ENCODE data around the gene GPR55. TPM values are rescaled to one million over a fixed set of nuclear protein-coding genes. Genes with fewer than 3 reads are reported as not detected.

The GPR55 gene
- total RNA-seq, 1 experiment from 2014 or later: not detected

DNA sequence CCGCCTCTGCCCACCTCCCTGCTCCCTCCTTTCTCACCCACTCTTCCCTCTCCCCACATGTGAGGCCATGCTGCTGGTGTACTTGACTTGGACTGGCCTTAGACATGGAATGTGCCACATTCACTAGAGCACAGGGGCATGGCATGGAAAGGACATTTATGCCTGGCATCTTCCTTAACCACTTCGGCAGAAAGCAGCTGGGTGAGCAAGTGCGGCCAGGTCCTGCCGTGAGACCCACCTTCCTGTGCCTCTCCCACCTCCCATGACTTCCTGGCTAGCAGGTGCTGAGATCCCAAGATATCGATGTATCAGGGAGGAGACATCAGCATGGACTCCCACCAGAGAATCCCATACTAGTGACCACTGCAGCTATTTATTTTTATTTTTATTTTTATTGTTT, 13.0 kb downstream of the GPR55 start:
- POLR2A ChIA-PET (ENCODE audit: unreplicated experiment): no interaction called here

GRCh38 chr2:230910546-230911177, 14.4 kb downstream of the GPR55 start:
- Histone ChIP-seq H3K9me3 (ENCODE audit: insufficient read depth, low read depth) (no peaks in the 10 kb centered on the region), H3K27ac (no peak overlapping the region), H4K20me1 (ENCODE audit: insufficient read depth) (no peaks in the 10 kb centered on the region), H2AFZ (no peak overlapping the region), H3K36me3 (ENCODE audit: low read depth) (no peaks in the 10 kb centered on the region), H3K27me3 (ENCODE audit: insufficient read depth, low read depth) (no peaks in the 10 kb centered on the region), H3F3A (ENCODE audit: insufficient read depth, low read depth) (0 out of 2 replicates have a peak, but pooled peaks cover 4% of the 10 kb centered on the region), H3K4me1 (replicated peaks; ENCODE audit: insufficient read depth) (peaks cover 13% of the 10 kb centered on the region), H3K79me2 (ENCODE audit: low read depth) (no peaks in the 10 kb centered on the region), H3K4me2 (no peak overlapping the region), H3K9me2 (ENCODE audit: insufficient read depth) (no peaks in the 10 kb centered on the region), H3K4me3 (no peak overlapping the region)
- no peak for DNase-seq
- BruUV-seq (replicated peaks): no TSS peak
- intact Hi-C loops (cut with micrococcal nuclease; ENCODE audit: unreplicated experiment): no loop called here
- TF ChIP-seq, protein P1, sequence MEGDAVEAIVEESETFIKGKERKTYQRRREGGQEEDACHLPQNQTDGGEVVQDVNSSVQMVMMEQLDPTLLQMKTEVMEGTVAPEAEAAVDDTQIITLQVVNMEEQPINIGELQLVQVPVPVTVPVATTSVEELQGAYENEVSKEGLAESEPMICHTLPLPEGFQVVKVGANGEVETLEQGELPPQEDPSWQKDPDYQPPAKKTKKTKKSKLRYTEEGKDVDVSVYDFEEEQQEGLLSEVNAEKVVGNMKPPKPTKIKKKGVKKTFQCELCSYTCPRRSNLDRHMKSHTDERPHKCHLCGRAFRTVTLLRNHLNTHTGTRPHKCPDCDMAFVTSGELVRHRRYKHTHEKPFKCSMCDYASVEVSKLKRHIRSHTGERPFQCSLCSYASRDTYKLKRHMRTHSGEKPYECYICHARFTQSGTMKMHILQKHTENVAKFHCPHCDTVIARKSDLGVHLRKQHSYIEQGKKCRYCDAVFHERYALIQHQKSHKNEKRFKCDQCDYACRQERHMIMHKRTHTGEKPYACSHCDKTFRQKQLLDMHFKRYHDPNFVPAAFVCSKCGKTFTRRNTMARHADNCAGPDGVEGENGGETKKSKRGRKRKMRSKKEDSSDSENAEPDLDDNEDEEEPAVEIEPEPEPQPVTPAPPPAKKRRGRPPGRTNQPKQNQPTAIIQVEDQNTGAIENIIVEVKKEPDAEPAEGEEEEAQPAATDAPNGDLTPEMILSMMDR (conservative IDR thresholded peaks at IDR 0.05): no peak
- no peak for TF ChIP-seq EZH2 (IDR thresholded peaks at IDR 0.05; ENCODE audit: low read depth)
- CTCF ChIA-PET: no interaction called here
- POLR2A ChIA-PET (ENCODE audit: unreplicated experiment): no interaction called here

More for the DNA sequence above, 13.0 kb downstream of the GPR55 start:
- H3K27ac ChIP-seq: no peak overlapping the region
- no peaks in the 10 kb centered on the region for H3K9me2 ChIP-seq (ENCODE audit: insufficient read depth)
- no peaks in the 10 kb centered on the region for H3K36me3 ChIP-seq (ENCODE audit: low read depth)
- no peaks in the 10 kb centered on the region for H4K20me1 ChIP-seq (ENCODE audit: insufficient read depth)
- CTCF ChIA-PET: no interaction called here
- no peak overlapping the region for H3K4me2 ChIP-seq
- DNase-seq: no peak
- intact Hi-C loops (cut with micrococcal nuclease; ENCODE audit: unreplicated experiment): no loop called here
- H3K4me3 ChIP-seq: no peak overlapping the region
- H3F3A ChIP-seq (ENCODE audit: insufficient read depth, low read depth): 0 out of 2 replicates have a peak, but pooled peaks cover 4% of the 10 kb centered on the region
- no peaks in the 10 kb centered on the region for H3K79me2 ChIP-seq (ENCODE audit: low read depth)
- H3K27me3 ChIP-seq (ENCODE audit: insufficient read depth, low read depth): no peaks in the 10 kb centered on the region
- no peaks in the 10 kb centered on the region for H3K9me3 ChIP-seq (ENCODE audit: insufficient read depth, low read depth)
- H3K4me1 ChIP-seq (replicated peaks; ENCODE audit: insufficient read depth): peaks cover 13% of the 10 kb centered on the region
- TF ChIP-seq, protein P1 (conservative IDR thresholded peaks at IDR 0.05): no peak
- TF ChIP-seq EZH2 (IDR thresholded peaks at IDR 0.05; ENCODE audit: low read depth): no peak
- no TSS peak for BruUV-seq (replicated peaks)
- H2AFZ ChIP-seq: no peak overlapping the region

- Histone ChIP-seq H3K27me3 (ENCODE audit: insufficient read depth, low read depth) (no peaks in the 10 kb centered on the region), H3K4me3 (no peak overlapping the region), H3K4me2 (no peak overlapping the region), H3K9me2 (ENCODE audit: insufficient read depth) (no peaks in the 10 kb centered on the region), H3K9me3 (ENCODE audit: insufficient read depth, low read depth) (no peaks in the 10 kb centered on the region), H4K20me1 (ENCODE audit: insufficient read depth) (no peaks in the 10 kb centered on the region), H3K4me1 (replicated peaks; ENCODE audit: insufficient read depth) (peaks cover 13% of the 10 kb centered on the region), H3K27ac (no peak overlapping the region), H3F3A (ENCODE audit: insufficient read depth, low read depth) (0 out of 2 replicates have a peak, but pooled peaks cover 4% of the 10 kb centered on the region), H3K36me3 (ENCODE audit: low read depth) (no peaks in the 10 kb centered on the region), H2AFZ (no peak overlapping the region), H3K79me2 (ENCODE audit: low read depth) (no peaks in the 10 kb centered on the region)
- POLR2A ChIA-PET (ENCODE audit: unreplicated experiment): no interaction called here
- DNase-seq: no peak
- no peak for TF ChIP-seq EZH2 (IDR thresholded peaks at IDR 0.05; ENCODE audit: low read depth)
- TF ChIP-seq, protein P1 (conservative IDR thresholded peaks at IDR 0.05): no peak
- CTCF ChIA-PET: no interaction called here
- intact Hi-C loops (cut with micrococcal nuclease; ENCODE audit: unreplicated experiment): loop anchor here (2.0 kb wide), 1 partner anchor 61 kb away; no protein-coding TSS in a partner anchor
- BruUV-seq (replicated peaks): no TSS peak
These were observed 15.0 kb downstream of the GPR55 start for GRCh38 chr2:230909841-230910545.

Data from PC-9 (cell line).